ENCODE data around the gene LYSMD4. TPM values are rescaled to one million over a fixed set of nuclear protein-coding genes. Genes with fewer than 3 reads are reported as not detected.

Gene LYSMD4
- total and polyA plus RNA-seq, 10 of the 15 experiments (the other 5 are each of a cell fraction or from before 2014, with no cell fraction given) = 1.8 to 5.8 (median 3.9) TPM

DNA sequence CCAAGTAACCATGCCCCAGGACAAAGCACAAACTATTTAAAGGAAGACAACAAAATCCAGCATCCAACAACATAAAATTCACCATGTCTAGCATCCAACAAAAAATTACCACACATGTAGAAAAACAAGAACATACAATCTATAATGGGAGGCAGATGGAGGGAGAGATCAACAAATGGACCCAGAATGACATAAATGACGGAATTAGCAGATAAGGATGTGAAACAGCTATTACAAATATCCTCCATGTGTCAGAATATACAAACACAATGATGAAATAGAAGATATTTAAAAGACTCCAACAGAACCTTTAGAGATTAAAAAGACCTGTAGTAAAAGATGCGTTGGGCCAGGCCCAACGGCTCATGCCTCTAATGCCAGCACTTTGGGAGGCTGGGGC is 10.8 kb downstream of the LYSMD4 start:
- ChIA-PET SMC1A (ENCODE audit: uncharacterized antibody, unreplicated experiment) (no interaction called here), CTCF (interaction anchor here (2.0 kb wide), 1 partner anchor 450 kb away, joined by 6 read pairs; no protein-coding TSS in a partner anchor), POLR2A (no interaction called here), RAD21 (ENCODE audit: unreplicated experiment) (no interaction called here)
- H3K27me3 ChIP-seq (replicated peaks in 1 of 2; ENCODE audit: control insufficient read depth in 2 of 2, insufficient read depth in 2 of 2, low read length in 1 of 2) = no peaks in the 10 kb centered on the region
- no peak overlapping the region for H2AFZ ChIP-seq (ENCODE audit: control insufficient read depth, low read depth, low read length)
- no peaks in the 10 kb centered on the region for H4K20me1 ChIP-seq (ENCODE audit: control insufficient read depth, insufficient read depth)
- in situ Hi-C loops (cut with MboI) (no loop called here), intact Hi-C loops (cut with micrococcal nuclease; ENCODE audit: unreplicated experiment) (no loop called here)
- 100% methylated on average over 3 of the region's 3 CpGs for WGBS (ENCODE audit: insufficient coverage, insufficient replicate concordance, low lambda C conversion rate, missing lambda C conversion rate)
- H3K9me3 ChIP-seq (replicated peaks; ENCODE audit: control insufficient read depth, insufficient read depth, low read length) = no peaks in the 10 kb centered on the region; the same call in 2 of the 3 replicates
- no peak overlapping the region for H3K27ac ChIP-seq (ENCODE audit: control insufficient read depth, insufficient read depth)
- H3K4me1 ChIP-seq (ENCODE audit: control insufficient read depth, insufficient read depth, low read length) = peaks cover 33% of the 10 kb centered on the region
- H3K36me3 ChIP-seq (ENCODE audit: control insufficient read depth in 2 of 2, insufficient read depth in 2 of 2, low read length in 1 of 2) = no peaks in the 10 kb centered on the region
- ATAC-seq (no peak), FAIRE-seq (no peak), DNase-seq (ENCODE audit: low read depth, low spot score) (no peak)
- no peak overlapping the region for H3K4me2 ChIP-seq (ENCODE audit: control insufficient read depth, insufficient read depth)
- H3K9ac ChIP-seq (ENCODE audit: control insufficient read depth, insufficient read depth, low read length) = no peak overlapping the region
- H3K79me2 ChIP-seq (ENCODE audit: control insufficient read depth, insufficient read depth, low read length) = no peaks in the 10 kb centered on the region
- no peak overlapping the region for H3K4me3 ChIP-seq
- no TSS peak for BruUV-seq (replicated peaks)
- TF ChIP-seq, protein P1, sequence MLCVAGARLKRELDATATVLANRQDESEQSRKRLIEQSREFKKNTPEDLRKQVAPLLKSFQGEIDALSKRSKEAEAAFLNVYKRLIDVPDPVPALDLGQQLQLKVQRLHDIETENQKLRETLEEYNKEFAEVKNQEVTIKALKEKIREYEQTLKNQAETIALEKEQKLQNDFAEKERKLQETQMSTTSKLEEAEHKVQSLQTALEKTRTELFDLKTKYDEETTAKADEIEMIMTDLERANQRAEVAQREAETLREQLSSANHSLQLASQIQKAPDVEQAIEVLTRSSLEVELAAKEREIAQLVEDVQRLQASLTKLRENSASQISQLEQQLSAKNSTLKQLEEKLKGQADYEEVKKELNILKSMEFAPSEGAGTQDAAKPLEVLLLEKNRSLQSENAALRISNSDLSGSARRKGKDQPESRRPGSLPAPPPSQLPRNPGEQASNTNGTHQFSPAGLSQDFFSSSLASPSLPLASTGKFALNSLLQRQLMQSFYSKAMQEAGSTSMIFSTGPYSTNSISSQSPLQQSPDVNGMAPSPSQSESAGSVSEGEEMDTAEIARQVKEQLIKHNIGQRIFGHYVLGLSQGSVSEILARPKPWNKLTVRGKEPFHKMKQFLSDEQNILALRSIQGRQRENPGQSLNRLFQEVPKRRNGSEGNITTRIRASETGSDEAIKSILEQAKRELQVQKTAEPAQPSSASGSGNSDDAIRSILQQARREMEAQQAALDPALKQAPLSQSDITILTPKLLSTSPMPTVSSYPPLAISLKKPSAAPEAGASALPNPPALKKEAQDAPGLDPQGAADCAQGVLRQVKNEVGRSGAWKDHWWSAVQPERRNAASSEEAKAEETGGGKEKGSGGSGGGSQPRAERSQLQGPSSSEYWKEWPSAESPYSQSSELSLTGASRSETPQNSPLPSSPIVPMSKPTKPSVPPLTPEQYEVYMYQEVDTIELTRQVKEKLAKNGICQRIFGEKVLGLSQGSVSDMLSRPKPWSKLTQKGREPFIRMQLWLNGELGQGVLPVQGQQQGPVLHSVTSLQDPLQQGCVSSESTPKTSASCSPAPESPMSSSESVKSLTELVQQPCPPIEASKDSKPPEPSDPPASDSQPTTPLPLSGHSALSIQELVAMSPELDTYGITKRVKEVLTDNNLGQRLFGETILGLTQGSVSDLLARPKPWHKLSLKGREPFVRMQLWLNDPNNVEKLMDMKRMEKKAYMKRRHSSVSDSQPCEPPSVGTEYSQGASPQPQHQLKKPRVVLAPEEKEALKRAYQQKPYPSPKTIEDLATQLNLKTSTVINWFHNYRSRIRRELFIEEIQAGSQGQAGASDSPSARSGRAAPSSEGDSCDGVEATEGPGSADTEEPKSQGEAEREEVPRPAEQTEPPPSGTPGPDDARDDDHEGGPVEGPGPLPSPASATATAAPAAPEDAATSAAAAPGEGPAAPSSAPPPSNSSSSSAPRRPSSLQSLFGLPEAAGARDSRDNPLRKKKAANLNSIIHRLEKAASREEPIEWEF (IDR thresholded peaks at IDR 0.05; ENCODE audit: insufficient replicate concordance, low read depth, low read length) = no peak
- TF ChIP-seq ZNF24 (IDR thresholded peaks at IDR 0.05) (no peak), FOS (IDR thresholded peaks at IDR 0.05; ENCODE audit: borderline replicate concordance, extremely low read depth, insufficient read length) (no peak), EZH2 (IDR thresholded peaks at IDR 0.05; ENCODE audit: borderline replicate concordance, control insufficient read depth, low read depth, low read length) (no peak), SUZ12 (IDR thresholded peaks at IDR 0.05; ENCODE audit: unreplicated experiment) (no peak), JUNB (IDR thresholded peaks at IDR 0.05) (no peak), NFIC (IDR thresholded peaks at IDR 0.05; ENCODE audit: low read depth, low read length) (no peak), RCOR1 (conservative IDR thresholded peaks at IDR 0.05; ENCODE audit: low read depth, low read length) (no peak), MTA3 (IDR thresholded peaks at IDR 0.05; ENCODE audit: borderline replicate concordance, low read length) (no peak), ZSCAN29 (IDR thresholded peaks at IDR 0.05) (no peak)
- TF ChIP-seq, protein P2, sequence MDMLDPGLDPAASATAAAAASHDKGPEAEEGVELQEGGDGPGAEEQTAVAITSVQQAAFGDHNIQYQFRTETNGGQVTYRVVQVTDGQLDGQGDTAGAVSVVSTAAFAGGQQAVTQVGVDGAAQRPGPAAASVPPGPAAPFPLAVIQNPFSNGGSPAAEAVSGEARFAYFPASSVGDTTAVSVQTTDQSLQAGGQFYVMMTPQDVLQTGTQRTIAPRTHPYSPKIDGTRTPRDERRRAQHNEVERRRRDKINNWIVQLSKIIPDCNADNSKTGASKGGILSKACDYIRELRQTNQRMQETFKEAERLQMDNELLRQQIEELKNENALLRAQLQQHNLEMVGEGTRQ (IDR thresholded peaks at IDR 0.05; ENCODE audit: borderline replicate concordance, low read depth, low read length) = no peak
- TF ChIP-seq, protein P3, sequence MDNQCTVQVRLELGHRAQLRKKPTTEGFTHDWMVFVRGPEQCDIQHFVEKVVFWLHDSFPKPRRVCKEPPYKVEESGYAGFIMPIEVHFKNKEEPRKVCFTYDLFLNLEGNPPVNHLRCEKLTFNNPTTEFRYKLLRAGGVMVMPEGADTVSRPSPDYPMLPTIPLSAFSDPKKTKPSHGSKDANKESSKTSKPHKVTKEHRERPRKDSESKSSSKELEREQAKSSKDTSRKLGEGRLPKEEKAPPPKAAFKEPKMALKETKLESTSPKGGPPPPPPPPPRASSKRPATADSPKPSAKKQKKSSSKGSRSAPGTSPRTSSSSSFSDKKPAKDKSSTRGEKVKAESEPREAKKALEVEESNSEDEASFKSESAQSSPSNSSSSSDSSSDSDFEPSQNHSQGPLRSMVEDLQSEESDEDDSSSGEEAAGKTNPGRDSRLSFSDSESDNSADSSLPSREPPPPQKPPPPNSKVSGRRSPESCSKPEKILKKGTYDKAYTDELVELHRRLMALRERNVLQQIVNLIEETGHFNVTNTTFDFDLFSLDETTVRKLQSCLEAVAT (IDR thresholded peaks at IDR 0.05) = no peak
- TF ChIP-seq, protein P4, sequence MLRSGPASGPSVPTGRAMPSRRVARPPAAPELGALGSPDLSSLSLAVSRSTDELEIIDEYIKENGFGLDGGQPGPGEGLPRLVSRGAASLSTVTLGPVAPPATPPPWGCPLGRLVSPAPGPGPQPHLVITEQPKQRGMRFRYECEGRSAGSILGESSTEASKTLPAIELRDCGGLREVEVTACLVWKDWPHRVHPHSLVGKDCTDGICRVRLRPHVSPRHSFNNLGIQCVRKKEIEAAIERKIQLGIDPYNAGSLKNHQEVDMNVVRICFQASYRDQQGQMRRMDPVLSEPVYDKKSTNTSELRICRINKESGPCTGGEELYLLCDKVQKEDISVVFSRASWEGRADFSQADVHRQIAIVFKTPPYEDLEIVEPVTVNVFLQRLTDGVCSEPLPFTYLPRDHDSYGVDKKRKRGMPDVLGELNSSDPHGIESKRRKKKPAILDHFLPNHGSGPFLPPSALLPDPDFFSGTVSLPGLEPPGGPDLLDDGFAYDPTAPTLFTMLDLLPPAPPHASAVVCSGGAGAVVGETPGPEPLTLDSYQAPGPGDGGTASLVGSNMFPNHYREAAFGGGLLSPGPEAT (IDR thresholded peaks at IDR 0.05; ENCODE audit: low read depth) = no peak
